ENCODE measurements around the gene FBXO42.
"Not testable (repeated sequence)": the region's sequence is repeated elsewhere in the genome, so short reads cannot be mapped to it uniquely, and the experiment has no call there.

Gene FBXO42

DNA sequence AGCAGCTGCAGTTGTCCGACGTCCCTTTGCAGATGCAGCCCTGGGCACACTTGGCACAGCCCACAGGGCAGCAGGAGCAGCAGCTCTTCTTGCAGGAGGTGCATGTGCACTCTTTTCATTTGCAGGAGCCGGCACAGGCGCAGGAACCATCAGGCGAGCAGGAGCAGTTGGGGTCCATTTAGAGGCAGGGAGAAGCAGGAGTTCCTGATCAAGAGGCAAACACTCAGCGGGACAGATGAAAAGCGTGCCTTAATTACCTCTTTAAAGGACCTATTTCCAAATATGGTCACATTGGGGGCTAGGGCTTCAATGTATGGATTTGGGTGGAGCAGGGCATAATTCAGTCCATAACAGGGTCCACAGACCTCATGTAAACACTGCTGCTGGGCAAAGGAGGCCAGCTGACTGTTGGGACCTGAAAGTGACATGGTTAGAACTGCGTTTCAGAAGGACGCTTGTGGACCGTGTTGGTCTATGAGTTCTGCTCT, 111.0 kb downstream of the FBXO42 start:
- no peak for DNase-seq

DNA sequence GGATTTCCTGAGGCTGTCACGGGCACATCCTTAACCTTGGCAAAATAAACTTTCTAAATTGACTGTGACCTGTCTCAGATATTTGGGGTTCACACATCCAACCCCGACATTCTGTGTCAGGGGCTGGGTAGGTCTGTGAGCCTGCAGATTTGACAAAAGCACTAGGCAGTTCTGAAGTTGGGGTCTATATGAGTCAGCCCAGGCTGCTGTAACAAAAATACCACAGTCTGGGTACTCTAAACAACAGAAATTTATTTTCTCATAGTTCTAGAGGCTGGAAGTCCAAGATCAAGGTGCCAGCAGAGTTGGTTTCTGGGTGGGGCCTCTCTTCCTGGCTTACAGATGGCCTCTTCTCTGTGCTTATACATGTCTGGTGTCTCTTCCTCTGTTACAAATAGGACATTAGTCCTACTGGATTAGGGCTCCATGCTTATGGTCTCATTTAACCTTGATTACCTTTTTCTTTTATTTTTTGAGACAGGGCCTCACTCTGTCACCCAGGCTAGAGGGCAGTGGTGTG, 112.2 kb downstream of the FBXO42 start:
- no peak for DNase-seq

DNA sequence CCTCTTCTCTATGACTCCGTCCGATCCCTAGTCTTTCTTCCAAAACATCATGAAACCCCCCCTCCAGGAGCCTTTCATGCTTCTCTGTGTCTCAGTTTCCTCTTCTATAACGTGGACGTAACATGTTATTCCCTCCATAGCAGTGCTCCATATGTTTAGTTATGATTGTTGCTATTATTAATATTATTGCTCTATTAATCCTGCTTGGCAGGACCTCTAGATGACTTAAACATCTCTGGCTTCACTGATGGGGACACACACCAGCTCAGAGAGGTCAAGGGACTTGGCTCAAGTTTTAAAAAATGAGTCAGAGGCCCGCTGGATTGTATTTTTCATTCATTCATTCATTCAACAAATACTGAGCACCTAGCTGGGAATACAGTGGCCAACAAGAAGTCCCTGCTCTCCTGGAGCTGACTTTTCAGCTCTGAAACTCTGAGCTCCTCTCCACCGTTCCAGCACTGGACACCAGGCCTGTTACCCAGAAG, 114.9 kb downstream of the FBXO42 start:
- DNase-seq: no peak

DNA sequence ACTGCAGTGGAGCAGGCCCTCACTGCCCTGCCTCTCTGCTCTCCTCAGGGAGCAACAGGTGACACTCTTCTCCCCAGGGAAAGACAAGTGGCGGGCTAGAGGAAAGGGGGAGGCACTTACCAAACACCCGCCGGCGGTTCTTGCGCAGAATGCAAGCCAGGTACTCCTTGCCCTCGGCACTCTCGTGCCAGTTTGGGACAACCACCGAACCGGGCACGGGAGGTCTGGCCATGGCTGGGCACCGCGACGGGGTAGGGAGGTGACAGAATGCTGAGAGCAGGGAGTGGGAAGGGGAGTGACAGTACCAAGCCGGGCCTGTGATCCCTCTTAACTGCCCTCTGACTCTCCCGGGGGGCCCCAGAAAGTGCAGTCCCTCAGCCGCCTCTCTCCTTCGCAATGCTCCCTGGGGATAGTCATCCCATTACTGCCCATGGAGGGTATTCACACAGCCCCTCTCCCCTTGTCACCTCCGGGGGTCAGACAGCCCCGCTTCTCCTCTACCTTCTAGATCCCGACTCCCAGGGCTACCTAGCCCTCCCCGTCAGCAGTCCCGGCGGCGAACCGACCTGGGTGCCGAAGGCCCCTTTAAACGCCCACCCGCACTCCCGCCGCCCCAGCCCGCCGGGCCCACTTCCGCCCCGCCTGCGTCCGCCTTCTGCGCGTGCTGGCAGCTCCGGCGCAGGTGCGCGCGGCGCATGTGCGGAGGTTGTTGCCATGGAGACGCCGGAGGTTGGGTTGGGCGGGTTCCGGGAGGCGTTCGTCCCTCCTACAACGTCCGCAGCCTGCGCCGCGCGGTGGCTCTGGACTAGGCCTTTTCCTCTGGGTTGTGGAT, 115.6 kb downstream of the FBXO42 start, which contains the start of gene CPLANE2:
Gene CPLANE2 (minus strand): TSS at position 673 of the 832 bp plus-strand sequence. CDS start 441 bp downstream, at position 232.
- DNase-seq: peak; percentile 95

DNA sequence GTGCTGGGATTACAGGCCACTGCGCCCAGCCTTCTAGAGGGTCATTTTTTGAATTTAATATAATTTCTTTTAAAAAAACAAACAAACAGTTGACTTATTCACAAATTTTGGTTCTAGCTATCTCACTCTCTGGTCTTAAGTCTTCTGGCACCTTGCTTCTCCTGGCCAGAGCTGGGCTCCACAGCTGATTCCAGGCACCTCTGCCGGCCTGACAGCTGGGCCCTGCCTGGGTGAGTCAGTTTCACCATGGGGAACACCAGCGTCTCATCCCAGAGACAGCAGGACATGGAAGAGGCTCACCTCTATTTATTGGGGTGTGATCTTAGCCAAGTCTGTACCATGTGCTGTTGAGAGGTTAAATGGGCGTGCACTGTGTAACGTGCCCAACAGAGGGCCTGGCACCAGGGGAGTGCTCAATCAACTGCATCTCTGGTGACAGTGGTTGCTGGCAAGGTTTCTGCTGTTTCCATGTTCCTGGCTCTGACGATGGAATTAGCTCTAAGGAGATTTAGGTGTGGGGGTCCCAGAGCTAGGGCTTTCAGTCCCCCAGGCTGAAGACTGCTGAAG, 116.3 kb downstream of the FBXO42 start:
- peak; percentile 63 for DNase-seq

GRCh38 chr1:16235347-16235746, 116.9 kb downstream of the FBXO42 start:
- DNase-seq: no peak

DNA sequence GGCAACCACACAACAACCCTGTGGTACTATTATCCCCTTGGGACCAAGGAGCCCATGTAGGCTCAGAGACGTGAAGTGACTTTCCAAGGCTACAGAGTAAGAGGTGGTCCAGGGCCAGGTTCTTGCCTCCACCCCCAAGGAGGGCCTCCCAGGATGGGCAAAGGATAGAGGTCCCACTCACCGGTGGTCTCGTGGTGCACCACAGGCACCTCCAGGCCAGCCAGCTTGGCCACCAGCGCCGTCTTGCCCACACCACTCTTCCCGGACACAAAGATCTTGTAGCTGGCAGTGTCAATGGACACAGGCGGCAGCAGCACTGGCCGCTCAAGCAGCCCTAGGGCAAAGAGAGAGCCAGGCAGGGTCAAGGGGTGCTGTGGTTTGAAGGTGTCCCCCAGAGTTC, 118.8 kb downstream of the FBXO42 start:
- DNase-seq: no peak

- no peak for DNase-seq
Observed at GRCh38 chr1:16232316-16232710, 120.0 kb downstream of the FBXO42 start.

- no peak for DNase-seq
Observed at GRCh38 chr1:16231331-16232315, 120.7 kb downstream of the FBXO42 start.

- no peak for DNase-seq
Observed at GRCh38 chr1:16230744-16231143, 121.5 kb downstream of the FBXO42 start.

DNA sequence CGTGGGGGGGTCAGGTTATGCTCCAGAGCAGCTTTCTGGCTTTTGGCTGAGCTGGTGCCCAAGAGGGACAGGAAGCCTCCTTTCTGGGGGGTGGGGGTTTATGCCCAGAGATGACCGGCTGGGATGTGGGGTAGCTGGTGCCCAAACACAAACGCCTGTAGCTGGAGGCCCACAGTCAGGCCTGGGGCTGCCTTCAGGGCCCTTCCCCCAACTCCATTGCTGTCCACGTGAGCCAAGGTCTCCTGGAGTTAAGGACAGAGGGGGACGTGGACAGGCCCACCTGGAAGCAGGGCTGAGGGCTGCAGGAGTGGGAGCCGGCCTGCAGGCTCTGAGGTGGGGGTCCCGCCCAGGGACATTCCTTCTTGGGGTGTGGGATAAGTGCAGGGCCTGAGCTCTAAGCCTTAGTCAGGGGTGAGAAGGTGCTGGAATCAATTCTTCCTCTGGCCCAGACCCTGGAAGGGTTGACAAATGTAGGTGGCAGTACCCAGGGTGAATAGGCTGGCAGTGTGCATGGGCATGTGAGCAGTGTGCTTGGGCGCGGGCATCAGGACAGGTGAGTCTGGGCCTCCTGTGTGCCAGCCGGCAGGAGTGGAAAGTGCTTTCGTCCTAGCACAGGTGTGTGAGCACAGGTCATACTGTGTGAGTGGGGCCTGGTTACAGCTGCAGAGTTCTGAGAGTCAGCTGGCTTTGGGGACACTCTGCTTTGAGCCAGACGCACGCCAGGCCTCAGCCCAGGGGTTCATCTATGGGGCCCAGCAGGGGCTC, 122.1 kb downstream of the FBXO42 start:
- no peak for DNase-seq

DNA sequence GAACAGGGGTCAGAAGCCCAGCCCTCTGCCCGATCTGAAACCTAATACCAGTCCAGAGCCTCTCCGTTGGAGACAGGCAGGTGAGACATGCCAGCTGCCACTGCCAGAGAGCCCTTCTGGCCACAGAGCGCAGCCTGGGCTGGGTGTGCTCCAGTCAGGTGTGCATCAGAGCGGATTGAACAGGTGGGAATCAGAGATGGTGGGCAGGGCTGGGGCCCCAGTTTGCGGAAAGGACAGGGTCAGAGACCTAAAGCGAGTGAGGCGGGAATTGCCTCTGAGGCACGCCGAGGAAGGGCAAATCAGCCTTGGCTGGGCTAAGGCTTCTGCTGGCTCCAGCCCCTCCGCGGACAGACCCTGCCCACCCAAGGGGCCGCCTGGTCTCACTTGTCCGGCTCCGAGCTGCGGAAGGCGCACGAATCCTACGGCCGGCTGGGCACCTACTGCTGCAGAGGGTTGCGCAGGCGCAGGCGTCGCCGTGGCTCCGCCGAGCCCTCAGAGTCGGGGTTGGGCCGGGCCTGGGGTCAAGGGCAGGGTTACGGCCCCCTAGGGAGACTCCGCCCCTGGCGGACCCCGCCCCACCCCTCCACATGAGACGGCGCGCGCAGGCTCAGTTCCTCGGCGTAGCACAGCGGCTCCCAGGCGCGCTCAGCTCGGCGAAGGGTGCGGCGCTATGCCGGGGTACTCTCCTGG, 125.6 kb downstream of the FBXO42 start:
- DNase-seq: no peak

- no peak for DNase-seq
Observed at GRCh38 chr1:16226129-16226489, 126.2 kb downstream of the FBXO42 start.

- DNase-seq: no peak
Observed at GRCh38 chr1:16224472-16224871, 127.8 kb downstream of the FBXO42 start.

- not testable (repeated sequence) for DNase-seq
Observed at GRCh38 chr1:16222716-16223115, 129.6 kb downstream of the FBXO42 start.

DNA sequence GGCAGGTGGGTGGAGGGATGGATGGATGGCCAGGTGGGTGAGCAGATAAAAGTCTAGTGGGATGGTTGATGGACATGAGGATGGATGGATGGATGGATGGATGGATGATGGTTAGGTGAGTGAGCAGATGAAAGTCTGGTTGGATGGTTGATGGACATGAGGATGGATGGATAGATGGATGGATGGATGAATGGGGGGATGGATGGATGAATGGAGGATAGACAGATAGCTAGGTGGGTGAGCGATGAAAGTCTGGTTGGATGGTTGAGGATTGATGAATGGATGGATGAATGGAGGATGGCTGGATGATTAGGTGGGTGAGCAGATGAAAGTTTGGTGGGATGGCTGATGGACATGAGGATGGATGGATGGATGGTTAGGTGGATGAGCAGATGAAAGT, 130.8 kb downstream of the FBXO42 start:
- DNase-seq: no peak

- no peak for DNase-seq
Observed at GRCh38 chr1:16219968-16220500, 132.2 kb downstream of the FBXO42 start.

DNA sequence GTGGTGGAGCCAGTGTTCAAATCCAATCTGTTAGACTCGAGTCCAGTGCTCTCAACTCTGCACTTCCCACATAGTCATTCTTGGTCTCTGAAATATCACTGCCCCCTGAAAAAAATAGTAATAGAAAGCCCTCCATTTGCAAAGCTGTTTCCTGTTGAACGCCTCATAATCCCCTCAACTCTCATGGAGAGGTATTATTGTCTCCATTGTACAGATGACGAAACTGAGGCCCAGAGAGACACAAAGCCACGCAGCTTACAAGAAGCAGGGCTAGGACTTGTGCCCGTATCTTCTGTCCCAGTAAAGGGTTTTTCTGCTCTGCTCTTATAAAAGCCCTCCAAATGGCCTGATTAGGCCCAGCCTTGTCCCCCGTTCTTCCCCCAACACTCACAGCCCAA, 133.6 kb downstream of the FBXO42 start:
- no peak for DNase-seq

DNA sequence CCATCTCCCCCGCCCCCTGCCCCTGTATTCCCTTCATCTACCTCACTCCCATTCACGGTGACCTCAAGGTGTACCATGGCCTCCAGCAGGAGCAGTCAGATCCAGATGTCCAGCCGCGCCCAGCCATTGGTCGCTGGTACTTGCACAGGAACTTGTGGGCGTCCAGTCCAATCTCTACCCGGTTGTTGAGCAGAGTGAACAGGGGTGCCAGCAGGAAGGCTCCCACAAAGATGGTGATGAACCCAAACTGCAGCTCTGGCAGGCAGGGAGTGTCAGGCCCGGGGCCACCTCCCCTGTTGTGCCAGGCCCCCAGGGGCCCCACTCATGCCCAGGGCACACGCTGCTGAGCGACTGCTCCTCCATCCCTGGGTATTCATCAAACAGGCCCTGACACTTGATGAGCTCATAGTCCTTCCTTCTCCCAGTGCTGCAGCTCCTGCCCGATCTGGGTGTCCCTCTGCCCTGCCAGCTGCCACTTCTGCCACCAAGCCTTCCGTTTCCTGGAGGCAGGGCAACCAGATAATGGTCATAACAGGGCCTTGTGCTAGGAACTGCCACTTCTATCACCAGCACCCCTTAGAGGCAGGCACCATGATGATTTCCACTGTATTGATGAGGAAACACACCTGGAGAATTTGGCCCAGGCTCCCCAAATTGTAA, 134.1 kb downstream of the FBXO42 start:
- no peak for DNase-seq

GRCh38 chr1:16217061-16217785, 135.1 kb downstream of the FBXO42 start:
- DNase-seq: peak; percentile 94
